Adrenal gland (tissue), 12 donors: ENCODE measurements around the gene CDYL2. TPM values are rescaled to one million over a fixed set of nuclear protein-coding genes. Genes with fewer than 3 reads are reported as not detected.

ENCODE experiments used
- DNase-seq, 7 donors: peaks; one replicate each; pipeline ENCODE4 v3.0.0-alpha.2; 2019 to 2020
- H3K27ac ChIP-seq, 5 donors: fragments of 200-600 bp; sonication (generic) in 4 of 5; 1 replicate in 3 of 5; 2 replicates in 2 of 5; pipeline versions ENCODE4 v1.5.1 to v1.8.0; 2016 to 2020; ENCODE audit warnings: mild to moderate bottlenecking in 1 of 5
- H3K27me3 ChIP-seq: fragments of 200-600 bp; 2 replicates; pipeline ENCODE4 v1.8.0; 2021
- H3K36me3 ChIP-seq, 2 donors: fragments of 200-600 bp; replicated peaks in 1 of 2; 1 replicate in 1 of 2; 2 replicates in 1 of 2; pipeline versions ENCODE4 v1.5.1 to v1.8.0; 2018 to 2022
- H3K4me1 ChIP-seq, 2 donors: fragments of 200-600 bp; replicated peaks in 1 of 2; 1 replicate in 1 of 2; 2 replicates in 1 of 2; pipeline versions ENCODE4 v1.5.1 to v1.8.0; 2018 to 2021
- H3K4me3 ChIP-seq, 4 donors: fragments of 200-600 bp; sonication (generic) in 3 of 4; one replicate each; pipeline ENCODE4 v1.5.1; 2016 to 2018
- H3K9me3 ChIP-seq, 3 donors: fragments of 200-600 bp; sonication (generic) in 1 of 3; replicated peaks in 1 of 3; 1 replicate in 2 of 3; 2 replicates in 1 of 3; pipeline versions ENCODE4 v1.5.1 to v1.8.0; 2016 to 2021
- POLR2A ChIP-seq, 2 donors: fragments of 450-650 bp; IDR thresholded peaks; one replicate each; pipeline ENCODE4 v1.6.1; 2017; ENCODE audit warnings: antibody characterized with exemption in 2 of 2, mild to moderate bottlenecking in 2 of 2, moderate library complexity in 1 of 2
- WGBS, 4 donors: extraction: QIAGEN DNeasy Blood & Tissue Kit in 2 of 4; methylation state at CpG; one replicate each; pipeline versions ENCODE4 v1.1.5 to v1.1.7; 2013 to 2017; 5-methylcytosine and 5-hydroxymethylcytosine counted together
- intact Hi-C, 2 donors: fragments of 100-400 bp; cut with DNase I; formaldehyde crosslinking; loops; one replicate each; pipeline versions ENCODE4 v1.14.1 to v1.15.0; 2022 to 2023
- polyA plus RNA-seq, 3 donors: library from polyadenylated mRNA; stranded (reverse); fragments of 200-250 nt in 2 of 3; fragments of 350-450 nt in 1 of 3; fragmentation: Illumina TruSeq in 1 of 3; extraction: RNeasy Lipid Tissue Mini Kit (QIAGEN cat#74804) in 1 of 3; gene quantifications; one replicate each; pipeline ENCODE4 v1.2.3, GENCODE V29; 2013 to 2014
- total RNA-seq, 9 donors: library from RNA; depleted of rRNA in 4 of 9; stranded (reverse); fragments of >200 nt in 4 of 9; fragments of 120-200 nt in 1 of 9; fragmentation: NEBNext Ultra II Directional in 1 of 9; extraction: Animal tissue kit (Norgen Biotek cat#: 25700) in 1 of 9; gene quantifications; one replicate each; pipeline versions ENCODE4 v1.1.0 to v1.2.4, GENCODE V29; 2013 to 2023
- TF ChIP-seq, protein P1 (sequence below), 6 experiments: fragments of 450-650 bp in 4 of 6; fragments of 200-600 bp in 2 of 6; sonication (generic) in 1 of 6; IDR thresholded peaks; 1 replicate in 5 of 6; 2 replicates in 1 of 6; pipeline versions ENCODE4 v1.5.1 to v1.8.0; 2016 to 2021; ENCODE audit warnings: antibody characterized with exemption in 6 of 6, mild to moderate bottlenecking in 2 of 6, moderate library complexity in 1 of 6
- donor health status: healthy with polysubstance abuse.
- donor health status: Bipolar disorder and iron deficiency.
- donor health status: DM: yes; HTN: yes; CAD: no.
- donor health status: DM: no; HTN: no; CAD: no.
- donor health status: DM: no; HTN: no; CAD: no.
- donor health status: DM: yes; HTN: yes; CAD: no.

CDYL2 gene
- total and polyA plus RNA-seq, 12 donors = 0.61 to 14.0 (median 7.6) TPM

GRCh38 chr16:80557037-80557436, 247.4 kb downstream of the CDYL2 start:
- no peak overlapping the region for H3K4me3 ChIP-seq
- H3K36me3 ChIP-seq = no peaks in the 10 kb centered on the region
- DNase-seq = no peak
- intact Hi-C loops = no loop called here
- 77 to 88% (median 82%) methylated on average over 5 of the region's 5 CpGs for WGBS, 4 donors
- TF ChIP-seq, protein P1, sequence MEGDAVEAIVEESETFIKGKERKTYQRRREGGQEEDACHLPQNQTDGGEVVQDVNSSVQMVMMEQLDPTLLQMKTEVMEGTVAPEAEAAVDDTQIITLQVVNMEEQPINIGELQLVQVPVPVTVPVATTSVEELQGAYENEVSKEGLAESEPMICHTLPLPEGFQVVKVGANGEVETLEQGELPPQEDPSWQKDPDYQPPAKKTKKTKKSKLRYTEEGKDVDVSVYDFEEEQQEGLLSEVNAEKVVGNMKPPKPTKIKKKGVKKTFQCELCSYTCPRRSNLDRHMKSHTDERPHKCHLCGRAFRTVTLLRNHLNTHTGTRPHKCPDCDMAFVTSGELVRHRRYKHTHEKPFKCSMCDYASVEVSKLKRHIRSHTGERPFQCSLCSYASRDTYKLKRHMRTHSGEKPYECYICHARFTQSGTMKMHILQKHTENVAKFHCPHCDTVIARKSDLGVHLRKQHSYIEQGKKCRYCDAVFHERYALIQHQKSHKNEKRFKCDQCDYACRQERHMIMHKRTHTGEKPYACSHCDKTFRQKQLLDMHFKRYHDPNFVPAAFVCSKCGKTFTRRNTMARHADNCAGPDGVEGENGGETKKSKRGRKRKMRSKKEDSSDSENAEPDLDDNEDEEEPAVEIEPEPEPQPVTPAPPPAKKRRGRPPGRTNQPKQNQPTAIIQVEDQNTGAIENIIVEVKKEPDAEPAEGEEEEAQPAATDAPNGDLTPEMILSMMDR (IDR thresholded peaks at IDR 0.05) = no peak
- TF ChIP-seq POLR2A (IDR thresholded peaks at IDR 0.05) = no peak
- H3K9me3 ChIP-seq = no peaks in the 10 kb centered on the region
- no peak overlapping the region for H3K27ac ChIP-seq
- no peaks in the 10 kb centered on the region for H3K4me1 ChIP-seq
- H3K27me3 ChIP-seq = no peaks in the 10 kb centered on the region

DNA sequence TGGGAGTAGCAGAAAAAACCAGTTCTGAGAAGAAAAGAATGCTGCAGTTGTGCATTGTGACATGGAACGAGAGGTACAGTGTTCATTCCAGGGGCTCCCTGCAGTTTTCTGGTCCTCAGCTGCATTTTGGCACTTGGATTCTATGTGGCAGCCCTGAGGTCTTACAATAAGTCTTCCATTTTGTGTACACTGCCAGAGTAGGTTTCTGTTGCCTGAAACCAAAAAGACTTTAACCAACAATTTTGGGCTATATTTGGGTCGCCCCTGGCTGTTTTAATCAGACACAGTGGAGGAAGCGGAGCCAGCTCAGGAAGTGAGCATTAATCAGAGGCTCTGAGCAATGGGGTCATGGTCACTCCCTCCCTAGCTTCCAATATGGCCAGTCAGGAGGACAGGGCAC, 247.9 kb downstream of the CDYL2 start:
- no peak for DNase-seq
- TF ChIP-seq, protein P1 (IDR thresholded peaks at IDR 0.05) = no peak
- TF ChIP-seq POLR2A (IDR thresholded peaks at IDR 0.05) = no peak
- WGBS, 4 donors = 36 to 43% (median 38%) methylated on average over 3 of the region's 3 CpGs
- Histone ChIP-seq H3K9me3 (no peaks in the 10 kb centered on the region), H3K4me3 (no peak overlapping the region), H3K27ac (no peak overlapping the region), H3K27me3 (no peaks in the 10 kb centered on the region), H3K36me3 (no peaks in the 10 kb centered on the region), H3K4me1 (no peaks in the 10 kb centered on the region)
- intact Hi-C loops = no loop called here

DNA sequence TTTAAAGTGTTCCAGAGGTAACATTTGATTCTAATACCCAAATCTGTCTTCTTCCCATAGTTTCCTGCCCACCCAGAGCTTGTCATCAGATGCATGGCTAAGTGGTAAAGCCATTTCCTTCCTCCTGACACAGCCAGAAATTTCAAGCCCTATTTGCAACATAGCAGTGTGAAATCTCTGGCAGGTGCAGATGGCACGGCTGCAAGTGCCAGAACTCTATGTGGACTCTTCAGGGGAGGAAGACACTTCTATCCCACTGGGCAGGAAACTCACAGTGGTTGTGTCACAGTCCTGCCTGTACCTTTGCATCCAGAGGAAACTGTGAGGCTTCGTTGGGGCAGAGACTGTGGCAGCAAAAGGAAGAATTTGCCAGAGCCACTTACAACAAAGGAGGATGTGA, 250.4 kb downstream of the CDYL2 start:
- DNase-seq = no peak
- Histone ChIP-seq H3K27ac (no peak overlapping the region), H3K4me1 (no peaks in the 10 kb centered on the region), H3K27me3 (no peaks in the 10 kb centered on the region), H3K9me3 (no peaks in the 10 kb centered on the region), H3K36me3 (no peaks in the 10 kb centered on the region), H3K4me3 (no peak overlapping the region)
- no peak for TF ChIP-seq POLR2A (IDR thresholded peaks at IDR 0.05)
- TF ChIP-seq, protein P1 (IDR thresholded peaks at IDR 0.05) = no peak
- WGBS, 4 donors = 7 to 33% (median 26%) methylated on average over 2 of the region's 2 CpGs
- intact Hi-C loops = no loop called here

GRCh38 chr16:80552277-80552676, 252.1 kb downstream of the CDYL2 start:
- Histone ChIP-seq H3K27ac (no peak overlapping the region), H3K4me3 (no peak overlapping the region), H3K4me1 (no peaks in the 10 kb centered on the region), H3K9me3 (no peaks in the 10 kb centered on the region), H3K27me3 (no peaks in the 10 kb centered on the region), H3K36me3 (no peaks in the 10 kb centered on the region)
- WGBS, 4 donors = 58 to 73% (median 68%) methylated on average over 4 to 5 of the region's 5 CpGs
- intact Hi-C loops = no loop called here
- TF ChIP-seq, protein P1 (IDR thresholded peaks at IDR 0.05) = no peak
- no peak for TF ChIP-seq POLR2A (IDR thresholded peaks at IDR 0.05)
- no peak for DNase-seq

Other genes with a start within 250 kb of the CDYL2 start
- 100 to 1,000 TPM in 2 of 9 donors, 10 to 100 TPM in 7; 36.1 to 170 (median 59.7) TPM for gene CMC2, start 202.3 kb upstream of the CDYL2 start, total RNA-seq
- 10 to 100 TPM; 51.8 to 77.7 (median 71.8) TPM for gene CMC2, start 202.3 kb upstream of the CDYL2 start, polyA plus RNA-seq
- gene CENPN, start 202.6 kb upstream of the CDYL2 start, total RNA-seq = 10 to 100 TPM in 3 of 9 donors, 1 to 10 TPM in 6; 2.2 to 18.9 (median 8.1) TPM
- gene CENPN, start 202.6 kb upstream of the CDYL2 start, polyA plus RNA-seq = 10 to 100 TPM in 1 of 3 donors, 1 to 10 TPM in 2; 2.1 to 10.7 (median 3.0) TPM
- 10 to 100 TPM; 25.8 to 46.4 (median 35.5) TPM for gene ATMIN, start 231.2 kb upstream of the CDYL2 start, total RNA-seq
- 10 to 100 TPM; 10.1 to 45.7 (median 11.1) TPM for gene ATMIN, start 231.2 kb upstream of the CDYL2 start, polyA plus RNA-seq